ENCODE data around the gene SEMA3E. TPM values are rescaled to one million over a fixed set of nuclear protein-coding genes. Genes with fewer than 3 reads are reported as not detected.
"Not testable (repeated sequence)": the region's sequence is repeated elsewhere in the genome, so short reads cannot be mapped to it uniquely, and the experiment has no call there.

The SEMA3E gene
- total RNA-seq, 1 donor from 2014 or later = 0.96 TPM

DNA sequence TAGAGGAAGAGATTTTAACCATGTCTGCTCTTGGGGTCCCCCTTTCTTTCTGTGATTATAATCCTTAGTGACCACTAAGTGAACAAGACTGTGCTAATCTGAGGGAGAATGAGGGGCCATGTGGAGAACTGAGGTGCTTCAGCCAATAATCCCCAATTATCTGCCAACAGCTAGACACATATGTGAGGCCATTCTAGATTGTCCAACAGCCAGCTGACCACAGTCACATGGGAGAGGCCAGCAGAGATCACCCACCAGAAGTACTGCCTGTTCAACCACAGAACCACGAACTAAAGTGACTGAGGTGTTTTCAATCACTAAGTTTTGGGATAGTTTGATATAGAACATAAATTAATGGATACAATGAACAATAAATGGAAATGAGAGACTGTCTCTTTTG is 74.3 kb downstream of the SEMA3E start:
- Mint-ChIP-seq H3K4me3 (ENCODE audit: unreplicated experiment) (no peak overlapping the region), H3K36me3 (ENCODE audit: unreplicated experiment) (no peaks in the 10 kb centered on the region)

DNA sequence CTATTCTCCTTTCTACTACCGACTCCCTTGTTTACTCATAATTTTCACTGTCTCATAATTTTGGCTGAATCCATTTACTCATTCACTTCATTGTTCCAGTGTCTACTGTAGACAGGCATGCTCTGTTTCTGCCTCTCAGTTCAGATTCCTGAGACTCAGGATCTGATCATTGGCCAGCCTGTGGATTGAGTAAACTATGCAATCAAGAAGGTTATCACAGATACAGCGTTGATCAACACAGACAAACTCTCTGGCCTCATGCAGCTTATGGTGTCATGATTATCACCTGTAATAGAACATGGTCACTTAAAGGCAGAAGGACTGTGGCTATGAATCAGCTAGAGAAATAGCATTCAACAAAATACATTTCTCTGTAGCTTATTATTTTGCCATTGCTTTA is 86.0 kb downstream of the SEMA3E start:
- DNase-seq = no peak
- TF ChIP-seq, protein P1, sequence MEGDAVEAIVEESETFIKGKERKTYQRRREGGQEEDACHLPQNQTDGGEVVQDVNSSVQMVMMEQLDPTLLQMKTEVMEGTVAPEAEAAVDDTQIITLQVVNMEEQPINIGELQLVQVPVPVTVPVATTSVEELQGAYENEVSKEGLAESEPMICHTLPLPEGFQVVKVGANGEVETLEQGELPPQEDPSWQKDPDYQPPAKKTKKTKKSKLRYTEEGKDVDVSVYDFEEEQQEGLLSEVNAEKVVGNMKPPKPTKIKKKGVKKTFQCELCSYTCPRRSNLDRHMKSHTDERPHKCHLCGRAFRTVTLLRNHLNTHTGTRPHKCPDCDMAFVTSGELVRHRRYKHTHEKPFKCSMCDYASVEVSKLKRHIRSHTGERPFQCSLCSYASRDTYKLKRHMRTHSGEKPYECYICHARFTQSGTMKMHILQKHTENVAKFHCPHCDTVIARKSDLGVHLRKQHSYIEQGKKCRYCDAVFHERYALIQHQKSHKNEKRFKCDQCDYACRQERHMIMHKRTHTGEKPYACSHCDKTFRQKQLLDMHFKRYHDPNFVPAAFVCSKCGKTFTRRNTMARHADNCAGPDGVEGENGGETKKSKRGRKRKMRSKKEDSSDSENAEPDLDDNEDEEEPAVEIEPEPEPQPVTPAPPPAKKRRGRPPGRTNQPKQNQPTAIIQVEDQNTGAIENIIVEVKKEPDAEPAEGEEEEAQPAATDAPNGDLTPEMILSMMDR (IDR thresholded peaks at IDR 0.05; ENCODE audit: partially characterized antibody, unreplicated experiment) = no peak
- no peak overlapping the region for H3K27ac Mint-ChIP-seq (ENCODE audit: unreplicated experiment)
- no peak overlapping the region for H3K4me3 Mint-ChIP-seq (ENCODE audit: unreplicated experiment)
- peaks cover 3% of the 10 kb centered on the region for H3K9me3 Mint-ChIP-seq (ENCODE audit: unreplicated experiment)
- H3K27me3 Mint-ChIP-seq (ENCODE audit: unreplicated experiment) = no peaks in the 10 kb centered on the region
- no peaks in the 10 kb centered on the region for H3K36me3 Mint-ChIP-seq (ENCODE audit: unreplicated experiment)
- no peaks in the 10 kb centered on the region for H3K4me1 Mint-ChIP-seq (ENCODE audit: low read depth, unreplicated experiment)

More for the DNA sequence above, 74.3 kb downstream of the SEMA3E start:
- no peak for DNase-seq
- Mint-ChIP-seq H3K9me3 (ENCODE audit: unreplicated experiment) (no peaks in the 10 kb centered on the region), H3K27me3 (ENCODE audit: unreplicated experiment) (no peaks in the 10 kb centered on the region), H3K27ac (ENCODE audit: unreplicated experiment) (no peak overlapping the region), H3K4me1 (ENCODE audit: low read depth, unreplicated experiment) (peaks cover 2% of the 10 kb centered on the region)
- TF ChIP-seq, protein P1 (IDR thresholded peaks at IDR 0.05; ENCODE audit: partially characterized antibody, unreplicated experiment) = no peak

DNA sequence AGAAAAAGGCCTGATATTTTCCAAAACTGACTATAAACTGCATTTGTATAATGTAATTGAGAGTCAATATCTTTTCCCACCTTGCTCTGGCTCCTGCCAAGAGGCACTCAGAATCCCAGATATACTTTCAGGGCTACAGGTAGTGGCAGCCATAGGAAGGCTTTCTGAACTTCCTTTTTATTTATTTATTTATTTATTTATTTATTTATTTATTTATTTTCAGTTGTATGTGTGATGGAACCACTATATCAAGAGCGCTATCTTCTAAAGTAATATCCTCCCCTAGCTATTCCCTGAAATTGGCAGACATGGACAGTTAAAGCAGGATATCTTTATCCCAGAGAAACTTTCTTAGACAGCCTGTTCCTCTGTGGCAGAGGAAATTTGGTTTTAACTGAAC is 86.7 kb downstream of the SEMA3E start:
- H3K27ac Mint-ChIP-seq (ENCODE audit: unreplicated experiment) = no peak overlapping the region
- H3K4me3 Mint-ChIP-seq (ENCODE audit: unreplicated experiment) = no peak overlapping the region
- H3K27me3 Mint-ChIP-seq (ENCODE audit: unreplicated experiment) = no peaks in the 10 kb centered on the region
- H3K4me1 Mint-ChIP-seq (ENCODE audit: low read depth, unreplicated experiment) = no peaks in the 10 kb centered on the region
- H3K36me3 Mint-ChIP-seq (ENCODE audit: unreplicated experiment) = no peaks in the 10 kb centered on the region
- H3K9me3 Mint-ChIP-seq (ENCODE audit: unreplicated experiment) = peaks cover 3% of the 10 kb centered on the region
- DNase-seq = no peak
- TF ChIP-seq, protein P1 (IDR thresholded peaks at IDR 0.05; ENCODE audit: partially characterized antibody, unreplicated experiment) = no peak

DNA sequence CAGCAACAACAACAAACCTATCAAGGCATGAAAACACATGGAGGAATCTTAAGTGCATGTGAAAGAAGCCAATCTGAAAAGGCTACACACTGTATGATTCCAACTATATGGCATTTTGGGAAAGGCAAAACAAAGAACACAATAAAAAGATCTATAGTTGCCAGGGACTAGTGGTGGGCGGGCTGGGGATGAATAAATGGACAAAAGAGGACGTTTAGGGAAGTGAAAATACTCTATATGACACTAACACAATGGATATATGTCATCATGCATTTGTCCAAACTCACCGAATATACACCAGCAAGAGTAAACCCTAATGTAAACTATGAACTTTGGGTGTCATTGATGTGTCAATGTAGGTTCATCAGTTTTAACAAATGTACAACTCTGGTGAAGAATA is 89.1 kb downstream of the SEMA3E start:
- H3K4me1 Mint-ChIP-seq (ENCODE audit: low read depth, unreplicated experiment) = no peaks in the 10 kb centered on the region
- TF ChIP-seq, protein P1 (IDR thresholded peaks at IDR 0.05; ENCODE audit: partially characterized antibody, unreplicated experiment) = no peak
- H3K27ac Mint-ChIP-seq (ENCODE audit: unreplicated experiment) = no peak overlapping the region
- no peaks in the 10 kb centered on the region for H3K36me3 Mint-ChIP-seq (ENCODE audit: unreplicated experiment)
- DNase-seq = no peak
- H3K9me3 Mint-ChIP-seq (ENCODE audit: unreplicated experiment) = peaks cover 1% of the 10 kb centered on the region
- H3K4me3 Mint-ChIP-seq (ENCODE audit: unreplicated experiment) = no peak overlapping the region
- H3K27me3 Mint-ChIP-seq (ENCODE audit: unreplicated experiment) = no peaks in the 10 kb centered on the region

DNA sequence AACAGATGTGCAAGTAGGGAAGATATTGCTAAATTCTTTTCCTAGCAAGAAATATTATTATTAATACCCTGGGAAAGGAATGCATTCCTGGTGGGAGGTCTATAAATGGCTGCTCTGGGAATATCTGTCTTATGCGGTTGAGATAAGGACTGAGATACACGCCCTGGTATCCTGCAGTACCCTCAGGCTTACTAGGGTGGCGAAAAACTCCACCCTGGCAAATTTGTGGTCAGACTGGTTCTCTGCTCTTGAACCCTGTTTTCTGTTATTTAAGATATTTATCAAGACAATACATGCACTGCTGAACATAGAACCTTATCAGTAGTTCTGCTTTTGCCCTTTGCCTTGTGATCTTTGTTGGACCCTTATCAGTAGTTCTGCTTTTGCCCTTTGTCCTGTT is 96.4 kb downstream of the SEMA3E start:
- H3K27me3 Mint-ChIP-seq (ENCODE audit: unreplicated experiment); H3K4me3 Mint-ChIP-seq (ENCODE audit: unreplicated experiment); H3K27ac Mint-ChIP-seq (ENCODE audit: unreplicated experiment); H3K36me3 Mint-ChIP-seq (ENCODE audit: unreplicated experiment); DNase-seq; H3K4me1 Mint-ChIP-seq (ENCODE audit: low read depth, unreplicated experiment); H3K9me3 Mint-ChIP-seq (ENCODE audit: unreplicated experiment): not testable (repeated sequence)

DNA sequence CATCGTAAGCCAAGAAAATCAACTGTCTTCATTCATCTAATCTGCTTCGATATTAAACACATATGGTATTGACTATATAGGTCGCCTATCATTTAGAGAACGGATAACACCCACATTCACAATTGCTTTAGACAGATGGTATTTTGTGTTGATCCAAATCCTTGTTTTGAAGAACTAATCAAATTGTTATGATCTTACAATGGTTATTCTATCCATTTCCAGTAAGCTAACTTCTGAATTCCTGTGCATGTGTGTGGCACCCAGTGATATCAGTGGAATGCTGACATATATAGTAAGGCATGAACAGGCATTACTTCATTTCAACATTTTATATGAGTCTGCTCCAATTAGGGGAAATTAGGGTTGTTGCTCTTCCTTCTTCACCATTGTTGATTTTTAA is 98.8 kb downstream of the SEMA3E start:
- Mint-ChIP-seq H3K4me3 (ENCODE audit: unreplicated experiment) (no peak overlapping the region), H3K27ac (ENCODE audit: unreplicated experiment) (no peak overlapping the region), H3K36me3 (ENCODE audit: unreplicated experiment) (peaks cover 5% of the 10 kb centered on the region), H3K27me3 (ENCODE audit: unreplicated experiment) (peaks cover 2% of the 10 kb centered on the region), H3K9me3 (ENCODE audit: unreplicated experiment) (no peaks in the 10 kb centered on the region), H3K4me1 (ENCODE audit: low read depth, unreplicated experiment) (no peaks in the 10 kb centered on the region)
- no peak for DNase-seq
- TF ChIP-seq, protein P1 (IDR thresholded peaks at IDR 0.05; ENCODE audit: partially characterized antibody, unreplicated experiment) = no peak

Measured in glutamatergic neuron (in vitro differentiated cells).